NCI-H2196 (cell line): ENCODE data around the gene SLIT1.

Experiments
- DNase-seq: peaks from one replicate; lab custom pipeline; 2025; ENCODE audit not compliant: unreplicated experiment; lab: John Stamatoyannopoulos, UW

Gene SLIT1

GRCh38 chr10:97140902-97141745 is 44.6 kb downstream of the SLIT1 start:
- no peak for DNase-seq

GRCh38 chr10:97140049-97140846 is 45.5 kb downstream of the SLIT1 start:
- DNase-seq = no peak

GRCh38 chr10:97139651-97140048 is 46.1 kb downstream of the SLIT1 start:
- DNase-seq = no peak

GRCh38 chr10:97138846-97139245 is 46.9 kb downstream of the SLIT1 start:
- no peak for DNase-seq

- DNase-seq = no peak
These were observed 47.6 kb downstream of the SLIT1 start for GRCh38 chr10:97138174-97138573.

- DNase-seq = no peak
These were observed 49.0 kb downstream of the SLIT1 start for GRCh38 chr10:97136756-97137155.

- no peak for DNase-seq
These were observed 50.3 kb downstream of the SLIT1 start for GRCh38 chr10:97135464-97135863.

- no peak for DNase-seq
These were observed 50.8 kb downstream of the SLIT1 start for GRCh38 chr10:97134983-97135382.

GRCh38 chr10:97134110-97134509 is 51.6 kb downstream of the SLIT1 start:
- DNase-seq = no peak

- no peak for DNase-seq
These were observed 53.5 kb downstream of the SLIT1 start for GRCh38 chr10:97132273-97132672.

GRCh38 chr10:97131666-97132065 is 54.1 kb downstream of the SLIT1 start:
- no peak for DNase-seq

- no peak for DNase-seq
These were observed 54.6 kb downstream of the SLIT1 start for GRCh38 chr10:97131181-97131628.

- no peak for DNase-seq
These were observed 56.1 kb downstream of the SLIT1 start for GRCh38 chr10:97129666-97130065.

- no peak for DNase-seq
These were observed 57.1 kb downstream of the SLIT1 start for GRCh38 chr10:97128516-97129154.

- DNase-seq = no peak
These were observed 57.7 kb downstream of the SLIT1 start for GRCh38 chr10:97128039-97128492.

GRCh38 chr10:97127509-97127908 is 58.2 kb downstream of the SLIT1 start:
- no peak for DNase-seq

GRCh38 chr10:97124211-97124610 is 61.5 kb downstream of the SLIT1 start:
- no peak for DNase-seq

GRCh38 chr10:97123765-97124164 is 62.0 kb downstream of the SLIT1 start:
- no peak for DNase-seq

GRCh38 chr10:97121041-97121440 is 64.7 kb downstream of the SLIT1 start:
- no peak for DNase-seq

GRCh38 chr10:97120370-97120769 is 65.4 kb downstream of the SLIT1 start:
- no peak for DNase-seq

GRCh38 chr10:97119058-97119745 is 66.6 kb downstream of the SLIT1 start:
- no peak for DNase-seq
